Adrenal gland (tissue), 12 donors: Measurements from ENCODE around the gene CDO1. TPM values are rescaled to one million over a fixed set of nuclear protein-coding genes. Genes with fewer than 3 reads are reported as not detected.

ENCODE experiments used
- DNase-seq, 7 donors: peaks; one replicate each; pipeline ENCODE4 v3.0.0-alpha.2; 2019 to 2020
- H3K27ac ChIP-seq, 5 donors: fragments of 200-600 bp; sonication (generic) in 4 of 5; 1 replicate in 3 of 5; 2 replicates in 2 of 5; pipeline versions ENCODE4 v1.5.1 to v1.8.0; 2016 to 2020; ENCODE audit warnings: mild to moderate bottlenecking in 1 of 5
- H3K27me3 ChIP-seq: fragments of 200-600 bp; 2 replicates; pipeline ENCODE4 v1.8.0; 2021
- H3K36me3 ChIP-seq, 2 donors: fragments of 200-600 bp; replicated peaks in 1 of 2; 1 replicate in 1 of 2; 2 replicates in 1 of 2; pipeline versions ENCODE4 v1.5.1 to v1.8.0; 2018 to 2022
- H3K4me1 ChIP-seq, 2 donors: fragments of 200-600 bp; replicated peaks in 1 of 2; 1 replicate in 1 of 2; 2 replicates in 1 of 2; pipeline versions ENCODE4 v1.5.1 to v1.8.0; 2018 to 2021
- H3K4me3 ChIP-seq, 4 donors: fragments of 200-600 bp; sonication (generic) in 3 of 4; one replicate each; pipeline ENCODE4 v1.5.1; 2016 to 2018
- H3K9me3 ChIP-seq, 3 donors: fragments of 200-600 bp; sonication (generic) in 1 of 3; replicated peaks in 1 of 3; 1 replicate in 2 of 3; 2 replicates in 1 of 3; pipeline versions ENCODE4 v1.5.1 to v1.8.0; 2016 to 2021
- CTCF ChIP-seq, 6 experiments: fragments of 450-650 bp in 4 of 6; fragments of 200-600 bp in 2 of 6; sonication (generic) in 1 of 6; IDR thresholded peaks; 1 replicate in 5 of 6; 2 replicates in 1 of 6; pipeline versions ENCODE4 v1.5.1 to v1.8.0; 2016 to 2021; ENCODE audit warnings: antibody characterized with exemption in 6 of 6, mild to moderate bottlenecking in 2 of 6, moderate library complexity in 1 of 6
- POLR2A ChIP-seq, 2 donors: fragments of 450-650 bp; IDR thresholded peaks; one replicate each; pipeline ENCODE4 v1.6.1; 2017; ENCODE audit warnings: antibody characterized with exemption in 2 of 2, mild to moderate bottlenecking in 2 of 2, moderate library complexity in 1 of 2
- WGBS, 4 donors: extraction: QIAGEN DNeasy Blood & Tissue Kit in 2 of 4; methylation state at CpG; one replicate each; pipeline versions ENCODE4 v1.1.5 to v1.1.7; 2013 to 2017; 5-methylcytosine and 5-hydroxymethylcytosine counted together
- intact Hi-C, 2 donors: fragments of 100-400 bp; cut with DNase I; formaldehyde crosslinking; loops; one replicate each; pipeline versions ENCODE4 v1.14.1 to v1.15.0; 2022 to 2023
- polyA plus RNA-seq, 3 donors: library from polyadenylated mRNA; stranded (reverse); fragments of 200-250 nt in 2 of 3; fragments of 350-450 nt in 1 of 3; fragmentation: Illumina TruSeq in 1 of 3; extraction: RNeasy Lipid Tissue Mini Kit (QIAGEN cat#74804) in 1 of 3; gene quantifications; one replicate each; pipeline ENCODE4 v1.2.3, GENCODE V29; 2013 to 2014
- total RNA-seq, 9 donors: library from RNA; depleted of rRNA in 4 of 9; stranded (reverse); fragments of >200 nt in 4 of 9; fragments of 120-200 nt in 1 of 9; fragmentation: NEBNext Ultra II Directional in 1 of 9; extraction: Animal tissue kit (Norgen Biotek cat#: 25700) in 1 of 9; gene quantifications; one replicate each; pipeline versions ENCODE4 v1.1.0 to v1.2.4, GENCODE V29; 2013 to 2023
- donor health status: healthy with polysubstance abuse.
- donor health status: Bipolar disorder and iron deficiency.
- donor health status: DM: yes; HTN: yes; CAD: no.
- donor health status: DM: no; HTN: no; CAD: no.
- donor health status: DM: no; HTN: no; CAD: no.
- donor health status: DM: yes; HTN: yes; CAD: no.

The CDO1 gene
- total and polyA plus RNA-seq, 12 donors = 7.5 to 87.3 (median 19.9) TPM

GRCh38 chr5:115778417-115778816 is 38.0 kb downstream of the CDO1 start:
- intact Hi-C loops = no loop called here

GRCh38 chr5:115776989-115777388 is 39.5 kb downstream of the CDO1 start:
- Histone ChIP-seq H3K27ac (no peak overlapping the region), H3K9me3 (no peaks in the 10 kb centered on the region), H3K4me3 (no peak overlapping the region), H3K4me1 (no peaks in the 10 kb centered on the region), H3K27me3 (no peaks in the 10 kb centered on the region), H3K36me3 (no peaks in the 10 kb centered on the region)
- TF ChIP-seq POLR2A (IDR thresholded peaks at IDR 0.05) = no peak
- TF ChIP-seq CTCF (IDR thresholded peaks at IDR 0.05) = no peak
- intact Hi-C loops = no loop called here
- 79 to 92% (median 88%) methylated on average over 3 of the region's 3 CpGs for WGBS, 4 donors
- DNase-seq = no peak

More at GRCh38 chr5:115778417-115778816, 38.0 kb downstream of the CDO1 start:
- Histone ChIP-seq H3K9me3 (no peaks in the 10 kb centered on the region), H3K4me1 (no peaks in the 10 kb centered on the region), H3K27ac (no peak overlapping the region), H3K36me3 (no peaks in the 10 kb centered on the region), H3K27me3 (no peaks in the 10 kb centered on the region), H3K4me3 (no peak overlapping the region)
- TF ChIP-seq POLR2A (IDR thresholded peaks at IDR 0.05) (no peak), CTCF (IDR thresholded peaks at IDR 0.05) (no peak)
- no peak for DNase-seq
- 46 to 57% (median 49%) methylated on average over 1 of the region's 1 CpG for WGBS, 4 donors

GRCh38 chr5:115775999-115776398 is 40.5 kb downstream of the CDO1 start:
- no peaks in the 10 kb centered on the region for H3K4me1 ChIP-seq

GRCh38 chr5:115774684-115775083 is 41.8 kb downstream of the CDO1 start:
- no peaks in the 10 kb centered on the region for H3K9me3 ChIP-seq
- H3K4me3 ChIP-seq = no peak overlapping the region
- DNase-seq = no peak
- no peaks in the 10 kb centered on the region for H3K4me1 ChIP-seq
- intact Hi-C loops = no loop called here
- 73 to 91% (median 85%) methylated on average over 3 of the region's 3 CpGs for WGBS, 4 donors
- TF ChIP-seq POLR2A (IDR thresholded peaks at IDR 0.05) = no peak
- TF ChIP-seq CTCF (IDR thresholded peaks at IDR 0.05) = no peak
- no peaks in the 10 kb centered on the region for H3K27me3 ChIP-seq
- H3K27ac ChIP-seq = no peak overlapping the region
- H3K36me3 ChIP-seq = no peaks in the 10 kb centered on the region

More at GRCh38 chr5:115775999-115776398, 40.5 kb downstream of the CDO1 start:
- no peak overlapping the region for H3K4me3 ChIP-seq
- no peaks in the 10 kb centered on the region for H3K27me3 ChIP-seq
- no peaks in the 10 kb centered on the region for H3K9me3 ChIP-seq
- TF ChIP-seq CTCF (IDR thresholded peaks at IDR 0.05) = no peak
- no peak for TF ChIP-seq POLR2A (IDR thresholded peaks at IDR 0.05)
- WGBS, 4 donors = 70 to 77% (median 76%) methylated on average over 4 of the region's 4 CpGs
- H3K36me3 ChIP-seq = no peaks in the 10 kb centered on the region
- intact Hi-C loops = no loop called here
- no peak overlapping the region for H3K27ac ChIP-seq
- no peak for DNase-seq
